HG03139 (cell line): ENCODE measurements around the gene GNAQ.

Experiments used
- ATAC-seq: cut with Tn5 transposase; IDR thresholded peaks from one replicate; pipeline ENCODE4 v1.9.1; 2021; ENCODE audit not compliant: unreplicated experiment

Gene GNAQ

GRCh38 chr9:77946969-77947620, 84.5 kb downstream of the GNAQ start:
- ATAC-seq = no peak

- ATAC-seq = no peak
Measured at GRCh38 chr9:77946296-77946695, 85.3 kb downstream of the GNAQ start.

GRCh38 chr9:77945798-77946197, 85.8 kb downstream of the GNAQ start:
- no peak for ATAC-seq

GRCh38 chr9:77944556-77945243, 86.9 kb downstream of the GNAQ start:
- ATAC-seq = no peak

- ATAC-seq = no peak
Measured at GRCh38 chr9:77943057-77943456, 88.6 kb downstream of the GNAQ start.

GRCh38 chr9:77939149-77939668, 92.4 kb downstream of the GNAQ start:
- ATAC-seq = no peak

- no peak for ATAC-seq
Measured at GRCh38 chr9:77938163-77938562, 93.4 kb downstream of the GNAQ start.

- ATAC-seq = peak; percentile 58
Measured at GRCh38 chr9:77935974-77936373, 95.6 kb downstream of the GNAQ start.

- ATAC-seq = no peak
Measured at GRCh38 chr9:77935211-77935610, 96.4 kb downstream of the GNAQ start.

- ATAC-seq = no peak
Measured at GRCh38 chr9:77933976-77934375, 97.6 kb downstream of the GNAQ start.

- ATAC-seq = no peak
Measured at GRCh38 chr9:77933019-77933418, 98.6 kb downstream of the GNAQ start.

GRCh38 chr9:77929942-77930341, 101.7 kb downstream of the GNAQ start:
- no peak for ATAC-seq

- no peak for ATAC-seq
Measured at GRCh38 chr9:77927265-77927664, 104.3 kb downstream of the GNAQ start.

- no peak for ATAC-seq
Measured at GRCh38 chr9:77926371-77926878, 105.2 kb downstream of the GNAQ start.

- no peak for ATAC-seq
Measured at GRCh38 chr9:77922591-77922990, 109.0 kb downstream of the GNAQ start.

- no peak for ATAC-seq
Measured at GRCh38 chr9:77917800-77918199, 113.8 kb downstream of the GNAQ start.

- ATAC-seq = no peak
Measured at GRCh38 chr9:77916820-77917219, 114.8 kb downstream of the GNAQ start.

GRCh38 chr9:77916410-77916819, 115.2 kb downstream of the GNAQ start:
- no peak for ATAC-seq

GRCh38 chr9:77915744-77916143, 115.9 kb downstream of the GNAQ start:
- ATAC-seq = no peak

GRCh38 chr9:77912895-77913693, 118.5 kb downstream of the GNAQ start:
- ATAC-seq = no peak

- no peak for ATAC-seq
Measured at GRCh38 chr9:77911928-77912327, 119.7 kb downstream of the GNAQ start.
